NCI-H1436 (cell line): ENCODE measurements around the gene TAC4.

ENCODE experiments used
- DNase-seq: peaks from one replicate; lab custom pipeline; 2025; lab: John Stamatoyannopoulos, UW

TAC4 gene

DNA sequence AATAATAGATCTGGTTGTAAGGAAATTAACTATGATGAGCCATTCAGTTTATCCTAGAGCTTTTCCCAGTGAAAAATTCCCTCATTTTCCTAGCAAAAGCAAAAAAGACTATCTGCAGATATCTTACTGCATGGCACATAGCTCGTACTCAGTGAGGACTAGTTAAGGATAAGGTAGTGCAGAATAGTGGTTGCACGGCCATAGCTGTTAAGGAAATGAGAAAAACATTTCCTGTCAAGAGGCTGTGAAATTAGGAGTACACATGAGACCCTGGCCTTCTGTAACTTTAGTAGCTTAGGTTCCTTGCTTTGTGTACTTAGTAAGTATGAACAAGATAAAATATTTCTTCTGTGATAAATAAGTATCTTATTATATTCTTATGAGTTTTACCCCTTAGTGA is 49.1 kb downstream of the TAC4 start:
- no peak for DNase-seq

DNA sequence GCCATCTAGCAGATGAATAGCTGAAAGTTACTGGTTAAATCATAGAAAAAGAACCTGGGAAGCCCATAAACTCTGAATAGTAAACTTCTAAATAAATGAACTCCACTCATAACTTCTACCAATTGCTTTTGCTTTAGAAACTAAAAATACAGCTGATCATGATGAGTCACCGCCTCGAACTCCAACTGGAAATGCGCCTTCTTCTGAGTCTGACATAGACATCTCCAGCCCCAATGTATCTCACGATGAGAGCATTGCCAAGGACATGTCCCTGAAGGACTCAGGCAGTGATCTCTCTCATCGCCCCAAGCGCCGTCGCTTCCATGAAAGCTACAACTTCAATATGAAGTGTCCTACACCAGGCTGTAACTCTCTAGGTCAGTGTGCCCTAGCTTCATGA is 49.7 kb downstream of the TAC4 start:
- DNase-seq, result no peak

- no peak for DNase-seq
Observed at GRCh38 chr17:49795372-49795771, 52.5 kb downstream of the TAC4 start.

DNA sequence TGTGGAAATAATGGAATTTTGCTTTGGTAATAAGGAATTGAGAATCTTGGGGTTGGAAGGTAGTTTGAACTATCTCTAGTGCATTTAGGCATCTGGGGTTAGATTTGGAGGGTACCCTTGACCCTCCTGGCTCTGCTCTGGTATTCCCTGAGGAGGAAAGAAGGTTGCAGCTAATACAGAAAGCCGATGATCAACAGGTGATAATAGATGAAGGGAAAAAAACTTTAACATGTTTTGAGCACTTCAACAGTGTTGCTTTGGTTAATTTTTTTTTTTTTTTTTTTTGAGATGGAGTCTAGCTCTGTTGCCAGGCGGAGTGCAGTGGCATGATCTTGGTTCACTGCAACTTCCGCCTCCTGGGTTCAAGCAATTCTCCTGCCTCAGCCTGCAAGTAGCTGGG is 54.6 kb downstream of the TAC4 start:
- DNase-seq, result no peak

DNA sequence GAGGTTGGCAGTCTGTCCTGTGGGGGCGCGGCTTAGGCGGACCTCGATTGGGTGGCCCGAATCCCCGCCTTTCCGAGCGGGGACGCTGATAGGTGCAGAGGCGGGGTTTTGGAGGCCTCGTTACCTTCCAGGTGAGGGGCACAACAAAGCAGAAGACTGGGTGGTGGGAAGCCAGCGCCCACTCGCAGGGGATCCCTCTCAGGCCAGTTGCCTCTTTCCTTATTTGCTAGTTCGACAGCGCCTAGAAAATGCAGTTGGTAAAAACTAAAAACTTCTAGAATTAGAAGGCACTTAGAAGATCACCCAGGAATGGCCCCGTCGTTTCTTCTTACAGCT is 58.7 kb downstream of the TAC4 start:
- no peak for DNase-seq

GRCh38 chr17:49788478-49789242 is 59.2 kb downstream of the TAC4 start, which contains the start of gene KAT7:
Gene KAT7, plus strand, starts transcription at chr17:49788681. Its CDS starts 154 bp downstream, at chr17:49788835.
- peak; percentile 100 for DNase-seq
